ENCODE results near the gene DMRT3. TPM values are rescaled to one million over a fixed set of nuclear protein-coding genes. Genes with fewer than 3 reads are reported as not detected.

DMRT3 gene
- total and polyA plus RNA-seq, 3 donors from 2014 or later = 6.3 to 11.8 (median 6.7) TPM

DNA sequence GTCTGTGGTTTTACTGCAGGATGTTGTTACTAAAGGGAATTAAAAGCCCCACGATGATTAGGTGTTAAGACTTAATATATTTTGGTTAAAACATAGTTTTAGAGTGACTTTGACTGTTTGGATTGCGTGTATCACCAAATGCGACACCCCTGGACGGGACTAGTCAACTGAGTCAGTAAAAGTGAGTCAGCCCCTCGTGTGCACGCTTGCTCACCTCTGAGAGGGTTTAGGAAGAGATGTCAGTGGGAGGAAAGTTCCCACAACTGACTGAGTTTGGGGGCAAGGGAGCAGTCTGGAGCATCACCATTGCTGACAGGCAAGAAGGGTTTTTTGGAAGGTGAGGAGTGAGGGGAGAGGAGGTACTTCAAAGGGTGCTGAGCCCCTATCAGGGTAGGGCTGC is 14.4 kb upstream of the DMRT3 start:
- Histone ChIP-seq H3K4me3 (no peak overlapping the region), H3K27ac (no peak overlapping the region), H3K27me3 (no peaks in the 10 kb centered on the region), H3K4me1 (no peaks in the 10 kb centered on the region), H3K36me3 (ENCODE audit: low read depth, missing control alignments) (no peaks in the 10 kb centered on the region), H3K9me3 (no peaks in the 10 kb centered on the region)
- 78 to 84% methylated on average over 6 of the region's 6 CpGs for WGBS, 2 donors
- TF ChIP-seq, protein P1, sequence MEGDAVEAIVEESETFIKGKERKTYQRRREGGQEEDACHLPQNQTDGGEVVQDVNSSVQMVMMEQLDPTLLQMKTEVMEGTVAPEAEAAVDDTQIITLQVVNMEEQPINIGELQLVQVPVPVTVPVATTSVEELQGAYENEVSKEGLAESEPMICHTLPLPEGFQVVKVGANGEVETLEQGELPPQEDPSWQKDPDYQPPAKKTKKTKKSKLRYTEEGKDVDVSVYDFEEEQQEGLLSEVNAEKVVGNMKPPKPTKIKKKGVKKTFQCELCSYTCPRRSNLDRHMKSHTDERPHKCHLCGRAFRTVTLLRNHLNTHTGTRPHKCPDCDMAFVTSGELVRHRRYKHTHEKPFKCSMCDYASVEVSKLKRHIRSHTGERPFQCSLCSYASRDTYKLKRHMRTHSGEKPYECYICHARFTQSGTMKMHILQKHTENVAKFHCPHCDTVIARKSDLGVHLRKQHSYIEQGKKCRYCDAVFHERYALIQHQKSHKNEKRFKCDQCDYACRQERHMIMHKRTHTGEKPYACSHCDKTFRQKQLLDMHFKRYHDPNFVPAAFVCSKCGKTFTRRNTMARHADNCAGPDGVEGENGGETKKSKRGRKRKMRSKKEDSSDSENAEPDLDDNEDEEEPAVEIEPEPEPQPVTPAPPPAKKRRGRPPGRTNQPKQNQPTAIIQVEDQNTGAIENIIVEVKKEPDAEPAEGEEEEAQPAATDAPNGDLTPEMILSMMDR (IDR thresholded peaks at IDR 0.05) = no peak
- no peak for TF ChIP-seq POLR2A (IDR thresholded peaks at IDR 0.05)
- intact Hi-C loops (cut with DNase I; ENCODE audit: low total_unique reads) = no loop called here
- no peak for DNase-seq

- no peak overlapping the region for H3K4me3 ChIP-seq
- TF ChIP-seq, protein P1 (IDR thresholded peaks at IDR 0.05) = no peak
- no peak for TF ChIP-seq POLR2A (IDR thresholded peaks at IDR 0.05)
- no peaks in the 10 kb centered on the region for H3K27me3 ChIP-seq
- no peaks in the 10 kb centered on the region for H3K4me1 ChIP-seq
- no peaks in the 10 kb centered on the region for H3K36me3 ChIP-seq (ENCODE audit: low read depth, missing control alignments)
- intact Hi-C loops (cut with DNase I; ENCODE audit: low total_unique reads) = no loop called here
- no peak overlapping the region for H3K27ac ChIP-seq
- no peaks in the 10 kb centered on the region for H3K9me3 ChIP-seq
- WGBS, 2 donors = 47 to 57% methylated on average over 4 of the region's 4 CpGs
- DNase-seq = no peak
Measured at GRCh38 chr9:965497-965896, 11.0 kb upstream of the DMRT3 start.

GRCh38 chr9:966870-967269 is 9.6 kb upstream of the DMRT3 start:
- intact Hi-C loops (cut with DNase I; ENCODE audit: low total_unique reads) = no loop called here
- Histone ChIP-seq H3K4me1 (no peaks in the 10 kb centered on the region), H3K4me3 (no peak overlapping the region), H3K27me3 (no peaks in the 10 kb centered on the region), H3K9me3 (no peaks in the 10 kb centered on the region), H3K27ac (no peak overlapping the region), H3K36me3 (ENCODE audit: low read depth, missing control alignments) (no peaks in the 10 kb centered on the region)
- no peak for DNase-seq
- TF ChIP-seq POLR2A (IDR thresholded peaks at IDR 0.05) = no peak
- WGBS, 2 donors = 37 to 62% methylated on average over 3 of the region's 3 CpGs

DNA sequence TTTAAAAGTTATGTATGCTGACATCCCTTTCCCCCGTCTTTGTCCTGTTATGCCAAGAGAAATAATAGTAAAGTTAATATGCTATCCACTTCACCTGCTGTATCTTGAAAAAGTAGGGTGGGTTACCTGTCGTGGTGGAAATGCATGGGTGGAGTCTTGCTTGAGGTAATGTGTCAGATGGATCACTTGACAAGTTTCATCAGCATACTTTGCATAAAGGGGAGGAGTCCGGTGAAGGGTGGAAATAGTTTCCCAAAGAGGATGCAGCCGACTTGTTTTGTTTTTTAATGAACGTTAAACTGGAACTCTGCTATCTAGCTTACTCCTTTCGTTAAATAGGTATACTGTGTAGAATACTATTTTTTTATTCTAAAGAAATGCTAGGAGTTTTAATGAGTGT is 9.0 kb upstream of the DMRT3 start:
- intact Hi-C loops (cut with DNase I; ENCODE audit: low total_unique reads) = no loop called here
- H3K27ac ChIP-seq = no peak overlapping the region
- no peak for DNase-seq
- H3K4me3 ChIP-seq = no peak overlapping the region
- 40 to 49% methylated on average over 6 of the region's 6 CpGs for WGBS, 2 donors
- no peak for TF ChIP-seq POLR2A (IDR thresholded peaks at IDR 0.05)
- TF ChIP-seq, protein P1 (IDR thresholded peaks at IDR 0.05) = no peak
- no peaks in the 10 kb centered on the region for H3K36me3 ChIP-seq (ENCODE audit: low read depth, missing control alignments)
- no peaks in the 10 kb centered on the region for H3K4me1 ChIP-seq
- H3K27me3 ChIP-seq = no peaks in the 10 kb centered on the region
- no peaks in the 10 kb centered on the region for H3K9me3 ChIP-seq

GRCh38 chr9:967903-968641 is 8.4 kb upstream of the DMRT3 start:
- no peaks in the 10 kb centered on the region for H3K27me3 ChIP-seq
- H3K9me3 ChIP-seq = no peaks in the 10 kb centered on the region
- H3K4me3 ChIP-seq = no peak overlapping the region
- intact Hi-C loops (cut with DNase I; ENCODE audit: low total_unique reads) = no loop called here
- no peaks in the 10 kb centered on the region for H3K36me3 ChIP-seq (ENCODE audit: low read depth, missing control alignments)
- WGBS, 2 donors = 24 to 38% methylated on average over 14 to 15 of the region's 15 CpGs
- no peak for DNase-seq
- no peaks in the 10 kb centered on the region for H3K4me1 ChIP-seq
- TF ChIP-seq POLR2A (IDR thresholded peaks at IDR 0.05) = no peak
- H3K27ac ChIP-seq = no peak overlapping the region

All from testis (tissue), 3 donors.